HG02885 (cell line): ENCODE results near the gene TUBA3D.
"Not testable (repeated sequence)": the region's sequence is repeated elsewhere in the genome, so short reads cannot be mapped to it uniquely, and the experiment has no call there.

Experiments used
- ATAC-seq: cut with Tn5 transposase; IDR thresholded peaks from one replicate; pipeline ENCODE4 v1.9.1; 2021; ENCODE audit warnings: mild to moderate bottlenecking; ENCODE audit not compliant: unreplicated experiment, poor library complexity

Gene TUBA3D

GRCh38 chr2:131511291-131511968 is 35.5 kb downstream of the TUBA3D start:
- not testable (repeated sequence) for ATAC-seq

GRCh38 chr2:131511969-131512870 is 36.3 kb downstream of the TUBA3D start:
- not testable (repeated sequence) for ATAC-seq

GRCh38 chr2:131514408-131515166 is 38.7 kb downstream of the TUBA3D start:
- ATAC-seq: peak; percentile 76

- ATAC-seq: not testable (repeated sequence)
Observed at GRCh38 chr2:131515235-131515634, 39.3 kb downstream of the TUBA3D start.

- no peak for ATAC-seq
Observed at GRCh38 chr2:131516011-131516410, 40.1 kb downstream of the TUBA3D start.

GRCh38 chr2:131516621-131517020 is 40.7 kb downstream of the TUBA3D start:
- not testable (repeated sequence) for ATAC-seq

- no peak for ATAC-seq
Observed at GRCh38 chr2:131517106-131517831, 41.4 kb downstream of the TUBA3D start.

- not testable (repeated sequence) for ATAC-seq
Observed at GRCh38 chr2:131517856-131518255, 41.9 kb downstream of the TUBA3D start.

GRCh38 chr2:131518531-131518930 is 42.6 kb downstream of the TUBA3D start:
- ATAC-seq: not testable (repeated sequence)

GRCh38 chr2:131519466-131519865 is 43.5 kb downstream of the TUBA3D start:
- no peak for ATAC-seq

GRCh38 chr2:131519871-131520470 is 44.1 kb downstream of the TUBA3D start:
- not testable (repeated sequence) for ATAC-seq

- ATAC-seq: no peak
Observed at GRCh38 chr2:131520526-131520925, 44.6 kb downstream of the TUBA3D start.

GRCh38 chr2:131521524-131521923 is 45.6 kb downstream of the TUBA3D start:
- ATAC-seq: not testable (repeated sequence)

- no peak for ATAC-seq
Observed at GRCh38 chr2:131521961-131522781, 46.3 kb downstream of the TUBA3D start.

- ATAC-seq: not testable (repeated sequence)
Observed at GRCh38 chr2:131525256-131525655, 49.3 kb downstream of the TUBA3D start.

GRCh38 chr2:131527131-131528001 is 51.4 kb downstream of the TUBA3D start, which contains the start of gene CCDC74A:
TSS of gene CCDC74A (plus strand) at chr2:131527888. CDS start at chr2:131527971, 83 bp downstream.
- ATAC-seq: peak; percentile 85

GRCh38 chr2:131528981-131529863 is 53.3 kb downstream of the TUBA3D start:
- peak; percentile 68 for ATAC-seq
